Cortex of kidney (tissue), 1 donor: Measurements from ENCODE around the gene ZBTB40.

Experiments
- DNase-seq: peaks from one replicate; lab custom pipeline; 2025; lab: John Stamatoyannopoulos, UW

ZBTB40 gene

GRCh38 chr1:22434717-22435116 is 16.9 kb upstream of the ZBTB40 start:
- DNase-seq, result no peak

GRCh38 chr1:22436948-22437347 is 14.7 kb upstream of the ZBTB40 start:
- no peak for DNase-seq

- no peak for DNase-seq
These were observed 14.1 kb upstream of the ZBTB40 start for GRCh38 chr1:22437573-22437972.

- no peak for DNase-seq
These were observed 11.1 kb upstream of the ZBTB40 start for GRCh38 chr1:22440582-22440981.

GRCh38 chr1:22442212-22442894 is 9.3 kb upstream of the ZBTB40 start:
- no peak for DNase-seq

- DNase-seq, result no peak
These were observed 8.3 kb upstream of the ZBTB40 start for GRCh38 chr1:22443332-22443731.

GRCh38 chr1:22444856-22445255 is 6.8 kb upstream of the ZBTB40 start:
- DNase-seq, result no peak

GRCh38 chr1:22447621-22448111 is 4.0 kb upstream of the ZBTB40 start:
- DNase-seq, result no peak

- DNase-seq, result no peak
These were observed 2.0 kb upstream of the ZBTB40 start for GRCh38 chr1:22449636-22450035.

- DNase-seq, result no peak
These were observed 1.2 kb upstream of the ZBTB40 start for GRCh38 chr1:22450351-22451021.

- DNase-seq, result no peak
These were observed 868 bp downstream of the ZBTB40 start for GRCh38 chr1:22452481-22452957.

GRCh38 chr1:22453181-22453580 is 1.5 kb downstream of the ZBTB40 start:
- DNase-seq, result no peak

GRCh38 chr1:22454476-22455056 is 2.9 kb downstream of the ZBTB40 start:
- DNase-seq, result no peak

GRCh38 chr1:22457345-22457744 is 5.7 kb downstream of the ZBTB40 start:
- no peak for DNase-seq

- no peak for DNase-seq
These were observed 6.2 kb downstream of the ZBTB40 start for GRCh38 chr1:22457836-22458235.

GRCh38 chr1:22461100-22461499 is 9.4 kb downstream of the ZBTB40 start:
- no peak for DNase-seq

- no peak for DNase-seq
These were observed 10.3 kb downstream of the ZBTB40 start for GRCh38 chr1:22461678-22462527.

GRCh38 chr1:22462928-22463327 is 11.3 kb downstream of the ZBTB40 start:
- DNase-seq, result no peak

- no peak for DNase-seq
These were observed 13.4 kb downstream of the ZBTB40 start for GRCh38 chr1:22465015-22465565.

- DNase-seq, result no peak
These were observed 14.0 kb downstream of the ZBTB40 start for GRCh38 chr1:22465671-22466070.

GRCh38 chr1:22470227-22470626 is 18.6 kb downstream of the ZBTB40 start:
- DNase-seq, result no peak

GRCh38 chr1:22471078-22471477 is 19.4 kb downstream of the ZBTB40 start:
- no peak for DNase-seq
